Spleen (tissue), 7 donors: ENCODE data around the gene RBM4B.

Experiments used
- POLR2A ChIP-seq, 3 donors: fragments of 450-650 bp; IDR thresholded peaks; one replicate each; pipeline ENCODE4 v1.5.1; 2017; ENCODE audit warnings: antibody characterized with exemption in 3 of 3, mild to moderate bottlenecking in 1 of 3
- TF ChIP-seq, protein P1 (sequence below), 11 experiments: fragments of 200-600 bp in 7 of 11; fragments of 450-650 bp in 4 of 11; sonication (generic) in 4 of 11; IDR thresholded peaks in 8 of 11; conservative IDR thresholded peaks in 3 of 11; 1 replicate in 7 of 11; 2 replicates in 4 of 11; pipeline versions ENCODE4 v1.4.0 to v1.8.0; 2016 to 2021; ENCODE audit warnings: antibody characterized with exemption in 11 of 11, inconsistent platforms in 4 of 11, mild to moderate bottlenecking in 1 of 11
- donor health status: DM: no; HTN: no; CAD: no; lungs with moderate emphysema.
- donor health status: DM: no; HTN: no; CAD: no.
- donor health status: DM: no; HTN: no; CAD: no.

DNA sequence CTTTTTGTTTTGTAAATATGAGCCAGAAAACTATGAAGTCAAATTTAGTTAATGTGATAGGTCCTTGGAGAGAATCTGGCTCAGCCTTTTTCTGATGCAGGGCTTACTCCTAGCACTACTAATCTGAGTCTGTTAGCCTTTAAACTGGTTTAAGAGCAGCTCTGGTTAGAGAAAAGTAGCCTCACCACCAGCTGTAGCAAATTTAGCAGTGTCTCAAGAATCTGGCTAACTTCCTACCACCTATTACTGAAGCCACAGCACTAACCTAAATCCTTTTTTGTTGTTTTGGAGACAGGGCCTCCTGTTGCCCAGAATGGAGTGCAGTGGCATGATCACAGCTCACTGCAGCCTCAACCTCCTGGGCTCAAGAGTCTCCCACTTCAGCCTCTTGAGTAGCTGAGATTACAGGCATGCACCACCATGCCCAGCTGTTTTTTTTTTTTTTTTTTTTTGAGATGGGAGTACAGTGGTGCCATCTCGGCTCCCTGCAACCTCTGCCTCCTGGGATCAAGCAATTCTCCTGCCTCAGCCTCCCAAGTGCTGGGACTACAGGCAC is 13.9 kb downstream of the RBM4B start:
- TF ChIP-seq POLR2A (IDR thresholded peaks at IDR 0.05) = no peak
- TF ChIP-seq, protein P1, sequence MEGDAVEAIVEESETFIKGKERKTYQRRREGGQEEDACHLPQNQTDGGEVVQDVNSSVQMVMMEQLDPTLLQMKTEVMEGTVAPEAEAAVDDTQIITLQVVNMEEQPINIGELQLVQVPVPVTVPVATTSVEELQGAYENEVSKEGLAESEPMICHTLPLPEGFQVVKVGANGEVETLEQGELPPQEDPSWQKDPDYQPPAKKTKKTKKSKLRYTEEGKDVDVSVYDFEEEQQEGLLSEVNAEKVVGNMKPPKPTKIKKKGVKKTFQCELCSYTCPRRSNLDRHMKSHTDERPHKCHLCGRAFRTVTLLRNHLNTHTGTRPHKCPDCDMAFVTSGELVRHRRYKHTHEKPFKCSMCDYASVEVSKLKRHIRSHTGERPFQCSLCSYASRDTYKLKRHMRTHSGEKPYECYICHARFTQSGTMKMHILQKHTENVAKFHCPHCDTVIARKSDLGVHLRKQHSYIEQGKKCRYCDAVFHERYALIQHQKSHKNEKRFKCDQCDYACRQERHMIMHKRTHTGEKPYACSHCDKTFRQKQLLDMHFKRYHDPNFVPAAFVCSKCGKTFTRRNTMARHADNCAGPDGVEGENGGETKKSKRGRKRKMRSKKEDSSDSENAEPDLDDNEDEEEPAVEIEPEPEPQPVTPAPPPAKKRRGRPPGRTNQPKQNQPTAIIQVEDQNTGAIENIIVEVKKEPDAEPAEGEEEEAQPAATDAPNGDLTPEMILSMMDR (IDR thresholded peaks at IDR 0.05 in 8 of 11, conservative IDR thresholded peaks at IDR 0.05 in 3 of 11) = no peak
